K562 (cell line): ENCODE data around the gene HIP1R. TPM values are rescaled to one million over a fixed set of nuclear protein-coding genes. Genes with fewer than 3 reads are reported as not detected.

Experiments used
- ATAC-seq: fragments of 200-7000 bp; cut with Tn5 transposase; 3 replicates; pipeline ENCODE4 v1.9.1; 2020; ENCODE audit warnings: moderate library complexity
- BruUV-seq: library from RNA; stranded (reverse); fragments of 400-500 nt; replicated peaks from 2 replicates; lab custom pipeline; 2021; lab: Mats Ljungman, UMichigan
- CTCF ChIA-PET: fragments of 300-600 bp; formaldehyde crosslinking; extraction: SDS; loops from one replicate; lab custom pipeline; 2021; ENCODE audit warnings: low intra/inter-chr PET ratio; lab: Yijun Ruan, JAX
- POLR2A ChIA-PET: fragments of 300-600, 350-650 bp; sonication (Branson Sonifier 250); formaldehyde crosslinking; extraction: SDS; loops from one replicate; lab custom pipeline; 2021; ENCODE audit warnings: antibody characterized with exemption, inconsistent platforms; lab: Yijun Ruan, JAX
- DNase-seq, 4 experiments: peaks; one replicate each; pipeline versions ENCODE4 v3.0.0 to v3.0.0-alpha.2; 2011 to 2018; ENCODE audit warnings: low spot score in 3 of 4, mixed read lengths in 3 of 4; ENCODE audit errors: extremely low read depth in 1 of 4
- FAIRE-seq: peaks from 2 replicates; lab custom pipeline; 2011; peaks lifted over from hg19 to GRCh38; lab: Jason Lieb, UNC
- H2AFZ ChIP-seq: 2 replicates; pipeline ENCODE4 v1.6.0; 2011; ENCODE audit warnings: low read depth, low read length, control low read depth, inconsistent platforms
- H3K27ac ChIP-seq: fragments of 200-600 bp; 3 replicates; pipeline ENCODE4 v1.8.0; 2011; ENCODE audit warnings: low read depth, mild to moderate bottlenecking, control low read depth, inconsistent platforms, low read length, moderate library complexity, mixed read lengths; ENCODE audit errors: extremely low read depth
- H3K27me3 ChIP-seq, 2 experiments: fragments of 300-600 bp in 1 of 2; 2 replicates in 1 of 2; 3 replicates in 1 of 2; pipeline versions ENCODE4 v1.6.0 to v1.8.0; 2011; ENCODE audit warnings: inconsistent platforms in 2 of 2, low read length in 2 of 2, mild to moderate bottlenecking in 1 of 2, mixed read lengths in 1 of 2, moderate library complexity in 1 of 2; ENCODE audit not compliant: control insufficient read depth in 2 of 2, insufficient read depth in 2 of 2
- H3K36me3 ChIP-seq: fragments of 300-600 bp; 3 replicates; pipeline ENCODE4 v1.8.0; 2011; ENCODE audit warnings: mild to moderate bottlenecking, low read length, inconsistent platforms; ENCODE audit not compliant: control insufficient read depth, insufficient read depth
- H3K4me1 ChIP-seq, 2 experiments: fragments of 200-600 bp in 1 of 2; replicated peaks in 1 of 2; 2 replicates in 1 of 2; 3 replicates in 1 of 2; pipeline versions ENCODE4 v1.5.1 to v1.8.0; 2011; ENCODE audit warnings: inconsistent platforms in 2 of 2, low read length in 2 of 2, mild to moderate bottlenecking in 1 of 2, mixed read lengths in 1 of 2, moderate library complexity in 1 of 2; ENCODE audit not compliant: control insufficient read depth in 2 of 2, insufficient read depth in 2 of 2
- H3K4me2 ChIP-seq: 2 replicates; pipeline ENCODE4 v1.6.1; 2011; ENCODE audit warnings: low read length, control low read depth, inconsistent platforms, mixed read lengths; ENCODE audit not compliant: insufficient read depth
- H3K4me3 ChIP-seq: fragments of 200-600 bp; sonication (generic), shearing (Covaris generic); 2 replicates; pipeline ENCODE4 v1.5.1; 2016; ENCODE audit warnings: control low read depth, inconsistent platforms
- H3K79me2 ChIP-seq: fragments of 200-600 bp; 3 replicates; pipeline ENCODE4 v1.8.0; 2011; ENCODE audit warnings: low read length, inconsistent platforms; ENCODE audit not compliant: control insufficient read depth, insufficient read depth
- H3K9ac ChIP-seq, 2 experiments: 2 replicates each; pipeline versions ENCODE4 v1.6.0 to v1.6.1; 2011; ENCODE audit warnings: low read depth in 2 of 2, low read length in 2 of 2, control low read depth in 1 of 2, inconsistent platforms in 1 of 2, mild to moderate bottlenecking in 1 of 2, mixed read lengths in 1 of 2; ENCODE audit not compliant: insufficient read depth in 1 of 2
- H3K9me1 ChIP-seq: one replicate; pipeline ENCODE4 v1.6.0; 2011; ENCODE audit warnings: inconsistent platforms, mild to moderate bottlenecking, low read length, moderate library complexity; ENCODE audit not compliant: control insufficient read depth, insufficient read depth
- H3K9me3 ChIP-seq: replicated peaks from 2 replicates; pipeline ENCODE4 v1.5.1; 2011; ENCODE audit warnings: low read depth, low read length, inconsistent platforms; ENCODE audit not compliant: control insufficient read depth, insufficient read depth
- H4K20me1 ChIP-seq: replicated peaks from 2 replicates; pipeline ENCODE4 v1.6.1; 2011; ENCODE audit warnings: low read length, inconsistent platforms, mixed read lengths; ENCODE audit not compliant: control insufficient read depth, insufficient read depth
- SPI1 ChIP-seq: IDR thresholded peaks from 2 replicates; pipeline ENCODE4 v1.6.1; 2011; ENCODE audit warnings: low read depth, low read length, control low read depth, borderline replicate concordance
- TEAD1 ChIP-seq, 2 experiments: fragments of 450-650 bp in 1 of 2; sonication (generic) in 1 of 2; formaldehyde crosslinking; IDR thresholded peaks; 2 replicates each; pipeline versions ENCODE4 v1.4.0 to v1.8.0; 2020 to 2022; ENCODE audit warnings: mild to moderate bottlenecking in 2 of 2, missing genetic modification reagents in 1 of 2
- TSHZ1 ChIP-seq: fragments of 250-450 bp; sonication (Bioruptor Pico); IDR thresholded peaks from 2 replicates; pipeline ENCODE4 v1.4.0; 2020; ENCODE audit warnings: mild to moderate bottlenecking, moderate library complexity
- WGBS: fragments of 100-300 bp; shearing (Covaris generic); methylation state at CpG from one replicate; pipeline ENCODE4 v1.1.6; 2016; ENCODE audit warnings: low coverage, mixed read lengths; ENCODE audit not compliant: insufficient coverage; ENCODE audit errors: missing lambda C conversion rate; 5-methylcytosine and 5-hydroxymethylcytosine counted together
- in situ Hi-C: fragments of 300-500 bp; cut with MboI; formaldehyde crosslinking; loops from 4 replicates; pipeline ENCODE4 v1.15.0; 2018; ENCODE audit warnings: inconsistent platforms, mixed read lengths
- intact Hi-C: fragments of 100-400 bp; cut with micrococcal nuclease; formaldehyde crosslinking; loops from 2 replicates; pipeline ENCODE4 v1.14.2; 2022
- polyA plus RNA-seq, 8 experiments: library from polyadenylated mRNA; depleted of rRNA in 4 of 8; stranded (reverse) in 5 of 8; unstranded in 3 of 8; fragments of >200 nt; fragmentation: Nextera tagmentation in 2 of 8; fragmentation: Illumina TruSeq in 1 of 8; extraction: Ambion mirVana in 2 of 8; extraction: Trizol in 1 of 8; gene quantifications; 2 replicates each; pipeline versions ENCODE4 v1.2.1 to v1.2.3, GENCODE V29; 2011 to 2014; ENCODE audit warnings: inconsistent platforms in 1 of 8, missing spikeins in 1 of 8
- total RNA-seq, 7 experiments: library from RNA; depleted of rRNA in 6 of 7; stranded (reverse); fragments of >200 nt in 6 of 7; fragmentation: Illumina TruSeq in 2 of 7; extraction: Trizol in 2 of 7; gene quantifications; 2 replicates each; pipeline versions ENCODE4 v1.2.1 to v1.2.3, GENCODE V29; 2011 to 2021; ENCODE audit warnings: low replicate concordance in 1 of 7

Gene HIP1R
- total and polyA plus RNA-seq, 9 of the 15 experiments (the other 6 are each of a cell fraction or from before 2014, with no cell fraction given) = 0.15 to 31.0 (median 14.2) TPM

- TF ChIP-seq TSHZ1 (CRISPR knock-in tag) = no peak
These were observed 15.1 kb upstream of the HIP1R start (continued) for GRCh38 chr12:122820138-122820537.

GRCh38 chr12:122820838-122821271 lies 14.4 kb upstream of the HIP1R start:
- ATAC-seq (no peak; the same call in 1 of the 3 replicates), DNase-seq (no peak), FAIRE-seq (no peak)
- WGBS = 24% methylated on average over 7 of the region's 7 CpGs
- Histone ChIP-seq H3K79me2 (no peaks in the 10 kb centered on the region), H3K4me2 (no peak overlapping the region), H3K27ac (no peak overlapping the region), H3K36me3 (no peaks in the 10 kb centered on the region), H3K4me1 (peaks cover 3 to 6% of the 10 kb centered on the region in 2 experiments; a peak in 2 of 5 replicates), H3K9me1 (no peaks in the 10 kb centered on the region), H2AFZ (no peak overlapping the region), H3K9ac (peak overlapping the region in 1 of 2 experiments; percentile 2; a peak in 1 of 4 replicates), H3K9me3 (no peaks in the 10 kb centered on the region), H4K20me1 (no peaks in the 10 kb centered on the region), H3K27me3 (no peaks in the 10 kb centered on the region), H3K4me3 (no peak overlapping the region)
- ChIA-PET CTCF (no interaction called here), POLR2A (interaction anchor here (0.6 kb wide), 2 partner anchors 31 to 43 kb away, joined by 4 read pairs; no protein-coding TSS in a partner anchor)
- BruUV-seq = no TSS peak
- TF ChIP-seq SPI1 (0 out of 2 replicates have a peak, but pooled peaks have one; percentile 3), TEAD1 (CRISPR knock-in tag; IDR thresholded peaks at IDR 0.05) (no peak)
- in situ Hi-C loops (no loop called here), intact Hi-C loops (no loop called here)
